BE2C (cell line): ENCODE measurements around the gene ATIC. TPM values are rescaled to one million over a fixed set of nuclear protein-coding genes. Genes with fewer than 3 reads are reported as not detected.

Experiments used
- DNase-seq: peaks from one replicate; pipeline ENCODE4 v3.0.0-alpha.2; 2020
- H3K27me3 ChIP-seq: fragments of 250-450 bp; sonication (Bioruptor Pico); 2 replicates; pipeline ENCODE4 v1.5.1; 2020; ENCODE audit warnings: mild to moderate bottlenecking
- H3K36me3 ChIP-seq: fragments of 250-450 bp; sonication (Bioruptor Pico); 2 replicates; pipeline ENCODE4 v1.5.1; 2020; ENCODE audit warnings: mild to moderate bottlenecking
- H3K4me1 ChIP-seq: fragments of 250-450 bp; sonication (Bioruptor Pico); 2 replicates; pipeline ENCODE4 v1.5.1; 2020
- H3K4me3 ChIP-seq: 2 replicates; pipeline ENCODE4 v1.5.1; 2011; ENCODE audit warnings: low read depth, low read length
- H3K9me3 ChIP-seq: fragments of 250-450 bp; sonication (Bioruptor Pico); 2 replicates; pipeline ENCODE4 v1.5.1; 2020
- polyA plus RNA-seq: library from polyadenylated mRNA; unstranded; fragments of >200 nt; gene quantifications from one replicate; pipeline ENCODE4 v1.2.1, GENCODE V29; 2012; ENCODE audit warnings: low read depth, missing spikeins; ENCODE audit not compliant: insufficient read length, insufficient read depth
- TF ChIP-seq, protein P1 (sequence below): IDR thresholded peaks from 2 replicates; pipeline ENCODE4 v1.5.1; 2012; ENCODE audit warnings: mild to moderate bottlenecking, low read depth, low read length

The ATIC gene
- polyA plus RNA-seq: 208 TPM

DNA sequence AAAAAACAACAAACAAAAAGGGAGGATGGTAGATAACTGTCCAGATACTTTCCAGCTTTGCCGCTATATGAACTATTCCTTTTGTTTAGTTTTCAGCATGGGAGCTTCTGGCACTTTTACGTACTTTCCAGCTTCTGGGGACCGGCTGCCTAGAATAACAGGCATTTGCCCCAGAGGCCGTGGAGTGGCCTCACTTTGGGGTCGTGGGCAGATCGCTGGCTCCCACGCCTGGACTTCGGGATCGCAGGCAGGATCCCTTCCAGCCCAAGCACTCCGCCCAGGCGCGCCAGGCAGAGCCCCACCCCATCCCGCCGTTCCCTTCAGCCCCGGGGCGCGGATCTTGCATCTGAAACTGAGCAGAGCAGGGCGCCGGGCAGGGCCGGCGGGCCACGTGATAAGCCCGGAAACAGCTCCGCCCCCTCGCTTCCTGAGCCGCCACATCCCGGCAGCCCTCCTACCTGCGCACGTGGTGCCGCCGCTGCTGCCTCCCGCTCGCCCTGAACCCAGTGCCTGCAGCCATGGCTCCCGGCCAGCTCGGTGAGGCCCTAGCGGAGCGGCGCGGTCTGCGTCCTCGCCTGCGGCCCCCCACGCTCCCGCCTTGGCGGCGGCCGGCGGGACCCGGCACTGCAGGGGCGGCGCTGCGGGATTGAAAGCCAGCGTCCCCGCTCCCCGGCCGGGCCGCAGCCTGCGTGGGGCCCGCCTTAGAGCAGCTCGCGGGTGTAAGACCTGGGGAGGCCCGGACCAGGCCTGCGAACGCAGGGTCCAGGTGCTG, at the start of gene ATIC:
Gene ATIC (plus strand): TSS at position 435 of the 772 bp plus-strand sequence. CDS start 84 bp downstream, at position 519.
- Histone ChIP-seq H3K27me3 (no peaks in the 10 kb centered on the region), H3K4me3 (peak within 1 kb of the TSS; percentile 82), H3K36me3 (peaks cover 23% of the 10 kb centered on the region), H3K4me1 (no peaks in the 10 kb centered on the region), H3K9me3 (no peaks in the 10 kb centered on the region)
- TF ChIP-seq, protein P1, sequence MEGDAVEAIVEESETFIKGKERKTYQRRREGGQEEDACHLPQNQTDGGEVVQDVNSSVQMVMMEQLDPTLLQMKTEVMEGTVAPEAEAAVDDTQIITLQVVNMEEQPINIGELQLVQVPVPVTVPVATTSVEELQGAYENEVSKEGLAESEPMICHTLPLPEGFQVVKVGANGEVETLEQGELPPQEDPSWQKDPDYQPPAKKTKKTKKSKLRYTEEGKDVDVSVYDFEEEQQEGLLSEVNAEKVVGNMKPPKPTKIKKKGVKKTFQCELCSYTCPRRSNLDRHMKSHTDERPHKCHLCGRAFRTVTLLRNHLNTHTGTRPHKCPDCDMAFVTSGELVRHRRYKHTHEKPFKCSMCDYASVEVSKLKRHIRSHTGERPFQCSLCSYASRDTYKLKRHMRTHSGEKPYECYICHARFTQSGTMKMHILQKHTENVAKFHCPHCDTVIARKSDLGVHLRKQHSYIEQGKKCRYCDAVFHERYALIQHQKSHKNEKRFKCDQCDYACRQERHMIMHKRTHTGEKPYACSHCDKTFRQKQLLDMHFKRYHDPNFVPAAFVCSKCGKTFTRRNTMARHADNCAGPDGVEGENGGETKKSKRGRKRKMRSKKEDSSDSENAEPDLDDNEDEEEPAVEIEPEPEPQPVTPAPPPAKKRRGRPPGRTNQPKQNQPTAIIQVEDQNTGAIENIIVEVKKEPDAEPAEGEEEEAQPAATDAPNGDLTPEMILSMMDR: no peak
- DNase-seq: peak; percentile 98

DNA sequence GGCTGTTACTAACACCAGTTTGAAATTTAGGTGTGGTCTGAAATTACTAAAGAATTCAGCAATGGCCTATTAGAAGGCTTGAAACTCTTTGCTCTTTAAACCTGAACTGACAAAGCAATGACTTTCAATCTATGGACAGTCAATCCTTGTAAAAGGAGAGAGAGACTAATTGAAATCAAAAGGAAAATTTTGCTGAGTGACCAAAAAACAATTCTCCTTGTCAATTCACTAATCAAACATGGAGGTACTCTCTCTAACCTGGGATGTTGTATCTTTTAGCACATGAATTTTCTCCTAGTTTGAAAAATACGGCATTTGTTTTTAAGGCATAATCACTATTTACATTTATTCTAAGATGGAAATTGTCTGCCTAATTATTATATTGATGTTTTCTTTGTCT, 49.6 kb upstream of the ATIC start:
- no peaks in the 10 kb centered on the region for H3K27me3 ChIP-seq
- H3K4me1 ChIP-seq: peaks cover 2% of the 10 kb centered on the region; the same call in 1 of the 2 replicates
- TF ChIP-seq, protein P1: no peak
- no peaks in the 10 kb centered on the region for H3K36me3 ChIP-seq
- H3K4me3 ChIP-seq: no peak overlapping the region
- no peaks in the 10 kb centered on the region for H3K9me3 ChIP-seq
- no peak for DNase-seq

DNA sequence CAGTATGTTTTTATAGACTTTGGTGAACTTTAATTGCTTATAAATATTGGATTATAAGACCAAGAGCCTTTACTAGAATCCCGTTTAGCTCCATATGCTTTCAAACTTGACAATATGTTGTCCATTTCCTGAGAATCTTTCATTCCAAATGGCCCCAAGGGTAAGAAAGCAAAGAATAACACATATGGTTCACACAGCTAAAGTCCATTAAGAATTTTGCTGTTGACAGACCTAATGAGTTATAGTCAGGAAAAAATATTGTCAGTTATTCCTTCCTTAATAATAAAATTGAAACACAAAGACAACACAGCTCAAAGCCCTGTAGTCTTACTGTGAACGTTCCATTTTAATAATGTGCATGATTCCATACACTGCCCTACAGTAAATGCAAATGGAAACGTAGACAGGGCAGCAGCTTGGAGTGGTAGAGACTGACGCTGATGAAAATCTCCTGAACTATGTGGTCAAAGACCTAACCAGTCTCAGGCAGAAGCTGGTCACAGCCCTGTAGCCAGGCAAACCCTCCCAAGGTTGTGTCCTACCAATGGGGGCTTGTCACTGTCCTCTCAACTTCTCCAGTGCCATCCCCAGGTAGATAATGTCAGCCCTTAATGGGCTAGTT, 49.0 kb upstream of the ATIC start:
- H3K4me3 ChIP-seq: no peak overlapping the region
- no peaks in the 10 kb centered on the region for H3K36me3 ChIP-seq
- no peaks in the 10 kb centered on the region for H3K9me3 ChIP-seq
- TF ChIP-seq, protein P1: no peak
- no peaks in the 10 kb centered on the region for H3K27me3 ChIP-seq
- no peak for DNase-seq
- peaks cover 2% of the 10 kb centered on the region; the same call in 1 of the 2 replicates for H3K4me1 ChIP-seq

DNA sequence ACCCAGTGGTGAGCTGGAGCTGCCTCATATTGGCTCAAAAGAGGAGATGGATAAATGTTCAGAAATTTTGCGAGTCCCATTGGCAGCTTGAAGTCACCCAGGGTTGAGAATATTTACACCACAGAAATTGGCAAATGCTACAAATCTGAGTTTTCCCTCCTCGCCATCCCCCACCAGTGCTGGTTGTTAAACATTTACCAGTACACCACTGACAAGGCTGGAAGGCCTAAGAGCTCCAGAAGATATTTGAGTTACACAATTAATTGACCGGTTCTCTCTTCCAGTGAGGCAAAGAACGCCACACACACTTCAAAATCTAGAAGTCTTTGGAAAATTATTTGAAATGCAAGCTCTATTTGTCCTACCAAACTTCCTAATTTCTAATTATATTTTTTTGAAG, 47.5 kb upstream of the ATIC start:
- no peak for DNase-seq
- no peaks in the 10 kb centered on the region for H3K9me3 ChIP-seq
- H3K27me3 ChIP-seq: no peaks in the 10 kb centered on the region
- H3K36me3 ChIP-seq: no peaks in the 10 kb centered on the region
- TF ChIP-seq, protein P1: no peak
- H3K4me3 ChIP-seq: no peak overlapping the region
- peaks cover 2% of the 10 kb centered on the region; the same call in 1 of the 2 replicates for H3K4me1 ChIP-seq

DNA sequence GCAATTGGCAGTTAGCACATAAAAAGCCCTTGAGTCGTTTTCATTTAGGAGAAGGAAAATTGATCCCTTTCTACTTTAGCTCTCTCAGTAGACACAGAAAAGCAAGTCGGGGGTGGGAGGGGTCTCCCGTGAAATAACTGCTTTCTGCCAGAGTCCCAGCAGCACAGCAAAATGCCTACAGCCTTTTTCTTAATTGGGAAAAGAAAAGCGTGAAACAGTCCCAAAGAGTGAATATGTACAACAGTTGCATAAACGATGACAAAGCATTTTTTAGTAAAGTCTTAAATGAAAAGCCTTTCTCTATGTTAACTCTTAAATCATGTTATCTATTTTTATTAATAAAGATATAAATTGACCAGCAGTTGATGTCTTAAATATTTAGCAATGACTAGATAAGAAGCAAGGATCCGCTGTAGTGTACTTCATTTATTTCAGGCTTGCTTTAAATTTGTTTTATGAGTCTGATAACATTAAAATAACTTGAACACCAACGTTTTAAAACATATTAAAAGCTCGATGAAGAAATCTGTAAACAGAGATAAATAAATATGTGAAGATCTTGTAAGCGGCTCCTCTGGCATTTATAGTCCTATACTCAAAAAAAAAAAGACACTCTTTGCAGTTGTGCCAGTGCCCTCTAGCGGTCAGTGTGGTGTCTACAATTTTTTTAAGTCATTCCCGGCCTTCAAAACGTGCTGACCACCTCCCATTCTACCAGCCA, 42.3 kb upstream of the ATIC start:
- TF ChIP-seq, protein P1: peak; percentile 77
- H3K36me3 ChIP-seq: no peaks in the 10 kb centered on the region
- H3K27me3 ChIP-seq: no peaks in the 10 kb centered on the region
- H3K9me3 ChIP-seq: no peaks in the 10 kb centered on the region
- H3K4me1 ChIP-seq: no peaks in the 10 kb centered on the region
- H3K4me3 ChIP-seq: peak overlapping the region; percentile 40
- DNase-seq: peak; percentile 71
